NCI-H345 (cell line): ENCODE measurements around the gene ATXN1.
"Not testable (repeated sequence)": the region's sequence is repeated elsewhere in the genome, so short reads cannot be mapped to it uniquely, and the experiment has no call there.

Source experiments
- DNase-seq: peaks from one replicate; lab custom pipeline; 2025; lab: John Stamatoyannopoulos, UW

ATXN1 gene

GRCh38 chr6:16412982-16413381, 348.3 kb downstream of the ATXN1 start:
- DNase-seq = no peak

DNA sequence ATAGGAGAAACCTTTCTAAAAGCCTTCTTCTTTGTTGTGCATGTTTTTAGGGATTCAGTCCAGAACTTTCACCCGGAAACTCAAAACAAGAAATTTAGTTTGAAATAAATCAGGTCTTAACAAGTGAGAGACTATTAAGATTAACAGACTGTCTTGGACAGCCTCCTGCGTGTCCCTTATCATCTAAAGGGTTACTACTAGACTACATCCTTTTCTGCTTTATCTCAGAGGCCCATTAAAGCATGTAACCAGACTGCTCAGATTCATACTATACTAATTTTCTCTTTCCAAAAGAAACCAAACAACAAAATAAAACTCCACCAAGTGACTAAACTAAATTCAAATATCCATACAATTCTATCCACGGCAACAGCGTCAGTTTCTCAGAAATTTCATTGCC, 349.1 kb downstream of the ATXN1 start:
- no peak for DNase-seq

DNA sequence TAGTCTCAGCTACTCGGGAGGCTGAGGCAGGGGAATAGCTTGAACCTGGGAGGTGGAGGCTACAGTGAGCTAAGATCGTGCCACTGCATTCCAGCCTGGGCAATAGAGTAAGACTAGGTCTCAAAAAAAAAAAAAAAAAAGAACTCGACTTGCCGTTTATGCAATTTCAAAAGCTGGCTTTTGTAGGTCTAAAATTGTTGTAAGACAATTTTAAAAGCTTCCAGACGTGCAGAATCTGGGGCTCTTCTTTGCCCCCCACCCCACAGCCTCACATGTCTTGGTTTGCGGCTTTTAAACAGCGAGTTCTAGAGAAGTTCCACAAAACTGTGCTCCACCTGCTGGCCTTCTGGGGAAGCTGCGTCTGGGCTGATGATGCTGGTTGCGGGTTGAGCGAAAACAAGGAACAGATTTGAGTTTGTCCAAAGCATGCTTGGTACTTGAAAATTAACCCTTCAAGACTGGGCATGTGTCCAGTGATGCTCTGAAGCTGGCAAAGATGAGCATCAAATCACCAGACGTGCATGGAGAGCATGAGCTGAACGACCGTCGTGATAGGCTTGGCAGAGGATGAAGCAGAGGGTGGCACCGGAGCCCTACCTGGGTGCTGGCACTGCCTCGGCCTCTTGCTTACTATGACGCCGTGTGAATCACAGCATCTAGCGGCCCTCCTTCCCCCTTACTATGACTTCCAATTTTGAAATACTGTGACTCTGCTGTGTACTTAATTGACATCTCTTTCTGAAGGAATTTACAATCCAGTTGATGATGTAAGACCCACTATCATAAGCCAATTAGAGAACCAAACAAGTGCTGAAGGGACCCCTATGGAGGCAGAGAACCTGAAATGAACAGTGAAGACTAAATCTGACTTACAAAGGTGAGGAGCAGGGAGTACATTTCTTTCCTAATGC, 351.5 kb downstream of the ATXN1 start:
- no peak for DNase-seq

DNA sequence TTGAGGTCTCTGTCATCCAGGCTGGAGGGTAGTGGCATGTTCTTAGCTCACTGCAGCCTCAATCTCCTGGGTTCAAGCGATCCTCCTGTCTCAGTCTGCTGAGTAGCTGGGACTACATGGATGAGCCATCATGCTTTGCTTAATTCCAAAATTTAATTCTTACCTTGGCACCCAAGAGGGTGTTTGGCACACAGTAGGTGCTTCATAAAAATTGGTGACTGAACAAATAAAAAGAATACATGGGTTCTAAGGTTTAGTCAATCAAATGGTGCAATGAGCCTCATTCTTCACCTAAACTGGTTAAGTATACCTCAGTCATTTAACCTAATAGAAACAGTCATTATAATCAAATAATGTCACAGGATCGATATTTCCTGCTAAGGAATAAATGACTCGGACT, 352.5 kb downstream of the ATXN1 start:
- no peak for DNase-seq

DNA sequence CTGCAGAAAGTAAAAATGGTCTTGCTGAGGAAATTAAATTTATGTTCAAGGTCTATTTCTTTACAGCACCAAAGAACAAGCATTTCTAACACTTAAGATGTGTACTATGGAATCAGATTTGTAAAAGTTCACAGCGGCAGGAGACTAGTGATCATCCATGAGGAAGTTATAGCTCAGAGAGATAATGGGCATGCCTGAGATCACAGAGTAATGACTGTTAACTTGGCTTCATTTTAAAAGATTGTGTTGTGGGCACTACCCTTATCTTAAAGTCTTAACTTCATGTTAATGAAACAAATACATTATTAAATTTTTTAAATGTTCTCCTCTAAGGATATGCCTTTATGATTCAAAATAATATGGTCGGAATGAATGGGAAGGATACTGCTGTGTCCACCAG, 354.3 kb downstream of the ATXN1 start:
- DNase-seq = no peak

GRCh38 chr6:16406538-16406937, 354.7 kb downstream of the ATXN1 start:
- DNase-seq = not testable (repeated sequence)

DNA sequence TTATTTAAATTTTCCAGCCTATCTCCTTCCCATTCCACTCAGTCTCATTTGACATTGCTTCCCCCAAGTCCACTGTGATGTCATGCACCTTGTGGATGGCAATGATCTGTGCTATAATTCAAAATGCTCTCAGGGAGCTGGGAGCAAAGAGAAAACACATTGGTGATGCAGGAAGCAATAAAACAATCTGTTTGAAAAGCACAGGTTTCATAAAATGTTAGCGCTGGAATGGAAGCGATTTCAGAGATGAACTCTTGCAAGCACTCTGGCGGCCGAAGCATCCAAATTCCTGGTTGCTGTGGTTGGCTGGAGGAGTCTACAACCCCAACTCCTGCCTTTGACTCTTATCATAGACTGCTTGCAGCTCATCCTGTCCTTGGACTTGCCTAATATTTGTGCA, 355.9 kb downstream of the ATXN1 start:
- no peak for DNase-seq

DNA sequence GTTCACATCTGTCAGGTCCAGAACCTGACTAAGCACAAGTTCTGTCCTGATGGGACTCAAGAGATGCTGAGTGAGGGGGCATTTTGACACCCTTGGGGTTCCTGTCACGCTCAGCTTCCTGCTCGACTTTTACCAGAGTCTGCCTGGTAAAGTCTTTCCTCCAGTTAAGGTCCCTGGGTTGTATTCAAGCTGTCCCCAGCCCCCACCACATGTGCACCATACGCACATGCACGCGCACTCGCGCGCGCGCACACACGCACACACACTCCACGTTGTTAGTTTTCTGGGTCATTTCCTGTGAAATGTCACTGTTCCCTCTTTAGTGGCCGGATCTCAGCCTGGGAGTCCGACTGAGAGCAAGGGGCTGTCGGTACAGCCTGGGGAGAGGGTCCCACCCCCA, 356.8 kb downstream of the ATXN1 start:
- no peak for DNase-seq

- no peak for DNase-seq
Measured at GRCh38 chr6:16403831-16404230, 357.4 kb downstream of the ATXN1 start.

GRCh38 chr6:16402581-16402900, 358.7 kb downstream of the ATXN1 start:
- DNase-seq = no peak

GRCh38 chr6:16400248-16400760, 361.0 kb downstream of the ATXN1 start:
- no peak for DNase-seq

DNA sequence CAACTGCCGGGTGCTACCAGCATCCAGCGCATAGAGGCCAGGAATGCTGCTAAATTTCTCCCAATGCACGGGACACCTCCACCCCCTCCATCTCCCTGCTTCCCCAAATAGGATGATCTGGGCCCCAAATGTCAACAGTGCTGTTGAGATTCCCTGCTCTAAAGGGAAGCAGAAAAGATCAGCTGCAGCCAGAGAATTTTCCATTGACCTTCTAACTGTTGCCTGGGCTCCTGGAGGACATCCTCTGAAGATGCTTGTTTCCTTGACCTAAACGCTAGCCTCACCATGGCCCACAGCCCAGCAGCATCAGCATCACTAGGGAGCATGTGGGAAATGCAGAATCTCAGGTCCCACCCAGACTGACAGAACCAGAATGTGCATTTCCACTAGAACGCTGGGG, 361.6 kb downstream of the ATXN1 start:
- no peak for DNase-seq

- no peak for DNase-seq
Measured at GRCh38 chr6:16399158-16399557, 362.1 kb downstream of the ATXN1 start.

DNA sequence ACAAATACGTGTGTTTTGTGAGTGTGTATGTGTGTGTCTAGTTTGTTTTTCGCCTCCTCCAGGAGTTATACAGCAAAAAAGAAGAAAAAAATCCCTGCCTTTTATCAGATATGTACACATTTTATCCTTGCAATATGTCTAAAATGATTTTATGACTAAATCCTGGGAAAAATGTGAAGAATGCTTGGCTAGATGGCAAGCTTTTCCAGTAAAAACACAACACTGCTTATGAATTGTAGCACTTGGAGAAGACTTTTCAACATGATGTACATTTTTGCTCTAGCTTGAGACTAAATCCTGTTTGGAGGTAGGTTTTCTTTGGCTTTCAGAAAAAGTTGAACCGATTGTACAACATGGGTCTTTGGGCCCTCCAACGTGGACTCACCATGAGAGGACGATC, 362.7 kb downstream of the ATXN1 start:
- no peak for DNase-seq

DNA sequence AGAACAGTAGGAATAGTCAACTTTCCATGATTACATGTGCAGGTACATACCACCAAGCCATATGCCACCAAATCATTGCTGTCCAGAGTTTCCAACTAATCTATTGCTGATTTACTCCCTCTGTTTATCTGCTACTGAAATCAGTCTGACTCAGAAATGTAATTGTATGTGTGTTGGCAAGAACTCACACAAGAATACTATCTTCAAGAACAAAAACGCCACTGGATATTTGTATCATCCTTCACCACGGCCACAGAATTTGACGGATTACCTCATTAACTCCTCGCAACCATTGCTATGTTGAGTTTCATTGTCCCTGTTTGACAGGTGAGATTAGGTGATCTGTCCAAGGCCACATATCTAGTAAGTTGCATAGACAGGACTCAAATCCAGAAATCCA, 363.6 kb downstream of the ATXN1 start:
- DNase-seq = no peak

DNA sequence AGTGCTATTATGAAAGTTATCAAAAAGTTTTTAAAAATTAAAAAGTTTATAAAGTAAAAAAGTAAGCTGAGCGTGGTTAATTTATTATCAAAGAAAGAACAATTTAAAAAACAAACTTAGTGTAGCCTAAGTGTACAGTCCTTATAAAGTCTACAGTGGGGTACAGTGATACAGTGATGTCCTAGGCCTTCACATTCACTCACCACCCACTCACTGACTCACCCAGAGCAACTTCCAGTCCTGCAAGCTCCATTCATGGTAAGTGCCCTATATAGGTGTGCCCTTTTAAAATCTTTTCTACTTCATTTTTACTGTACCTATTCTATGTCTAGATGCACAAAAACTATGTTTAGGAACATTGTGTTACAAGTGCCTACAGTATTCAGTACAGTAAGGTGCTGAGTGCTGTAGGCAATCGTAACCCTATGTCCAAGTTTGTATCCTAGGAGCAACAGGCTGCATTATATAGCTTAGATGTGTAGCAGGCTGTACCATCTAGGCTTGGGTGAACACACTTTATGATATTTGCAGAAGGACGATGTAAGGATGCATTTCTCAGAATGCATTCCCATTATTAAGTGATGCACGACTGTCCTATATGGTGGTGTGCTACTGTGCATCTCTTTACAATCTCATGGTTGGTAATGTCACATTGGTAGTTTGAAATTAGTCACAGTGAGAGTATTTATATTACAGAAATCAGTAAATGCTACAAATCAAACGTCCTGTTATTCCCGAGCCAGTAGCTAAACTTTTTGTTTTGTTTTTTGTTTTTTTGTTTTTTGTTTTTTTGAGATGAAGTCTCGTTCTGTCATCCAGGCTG, 364.6 kb downstream of the ATXN1 start:
- no peak for DNase-seq

DNA sequence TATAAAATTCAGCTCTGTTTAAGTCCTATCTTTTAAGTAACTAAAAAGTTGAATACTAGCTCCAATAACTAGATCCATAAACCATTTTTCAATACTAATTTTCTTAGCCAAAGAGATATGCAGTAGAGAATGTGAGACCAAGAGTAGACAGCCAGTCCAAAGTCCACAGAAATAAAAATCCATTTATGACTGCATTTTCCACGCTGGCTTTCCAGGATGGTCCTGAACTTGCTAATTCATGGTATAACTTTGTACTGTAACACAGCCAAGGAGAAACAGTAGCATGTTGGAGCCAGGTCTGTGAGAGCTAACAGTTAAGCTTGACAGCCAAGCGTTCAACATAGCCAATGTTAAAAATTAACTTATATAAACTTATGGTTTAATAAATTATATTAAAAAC, 366.6 kb downstream of the ATXN1 start:
- no peak for DNase-seq

GRCh38 chr6:16393326-16393725, 367.9 kb downstream of the ATXN1 start:
- DNase-seq = no peak

DNA sequence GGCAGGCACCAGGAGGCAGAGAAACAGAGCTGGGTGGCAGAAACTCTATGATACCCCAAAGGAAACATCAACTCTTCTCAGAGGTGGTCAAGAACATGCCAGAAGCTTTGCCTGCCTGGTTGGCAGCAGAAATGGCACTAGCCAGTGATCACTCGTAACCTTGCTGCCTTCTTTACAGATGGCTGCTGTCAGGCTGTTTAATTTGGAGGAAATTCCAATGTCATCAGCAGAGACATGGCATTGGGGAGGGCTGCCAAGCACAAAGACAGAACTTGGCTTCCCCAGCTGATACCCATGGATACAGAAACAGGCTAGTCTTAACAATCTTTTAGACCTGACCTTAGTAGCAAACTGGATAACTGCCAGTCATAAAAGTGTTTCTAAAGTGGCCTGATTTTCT, 369.2 kb downstream of the ATXN1 start:
- no peak for DNase-seq

GRCh38 chr6:16391451-16391912, 369.8 kb downstream of the ATXN1 start:
- no peak for DNase-seq

DNA sequence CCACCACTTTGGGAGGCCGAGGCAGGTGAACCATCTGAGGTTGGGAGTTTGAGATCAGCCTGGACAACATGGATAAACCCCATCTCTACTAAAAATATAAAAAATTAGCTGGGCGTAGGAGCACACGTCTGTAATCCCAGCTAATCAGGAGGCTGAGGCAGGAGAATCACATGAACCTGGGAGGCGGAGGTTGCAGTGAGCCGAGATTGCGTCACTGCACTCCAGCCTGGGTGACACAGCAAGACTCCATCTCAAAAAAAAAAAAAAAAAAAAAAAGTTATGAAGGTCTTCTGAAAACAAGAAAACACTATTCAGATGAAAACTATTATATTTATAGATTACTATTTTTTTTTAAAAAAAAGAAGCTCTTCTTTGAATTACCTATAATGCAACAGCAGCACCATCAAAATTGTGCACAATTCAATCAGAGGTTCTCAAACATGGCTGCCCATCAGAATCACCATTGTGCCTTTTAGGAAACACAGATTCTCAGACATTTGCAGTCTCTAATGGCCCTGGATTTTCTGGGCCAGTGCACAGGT, 370.3 kb downstream of the ATXN1 start:
- not testable (repeated sequence) for DNase-seq

GRCh38 chr6:16389642-16390041, 371.6 kb downstream of the ATXN1 start:
- no peak for DNase-seq

GRCh38 chr6:16388488-16388887, 372.8 kb downstream of the ATXN1 start:
- DNase-seq = no peak
